ENCODE measurements around the gene ELFN2.
A peak's percentile ranks its signal among the peaks of the same experiment; 100 is the strongest.

The ELFN2 gene

DNA sequence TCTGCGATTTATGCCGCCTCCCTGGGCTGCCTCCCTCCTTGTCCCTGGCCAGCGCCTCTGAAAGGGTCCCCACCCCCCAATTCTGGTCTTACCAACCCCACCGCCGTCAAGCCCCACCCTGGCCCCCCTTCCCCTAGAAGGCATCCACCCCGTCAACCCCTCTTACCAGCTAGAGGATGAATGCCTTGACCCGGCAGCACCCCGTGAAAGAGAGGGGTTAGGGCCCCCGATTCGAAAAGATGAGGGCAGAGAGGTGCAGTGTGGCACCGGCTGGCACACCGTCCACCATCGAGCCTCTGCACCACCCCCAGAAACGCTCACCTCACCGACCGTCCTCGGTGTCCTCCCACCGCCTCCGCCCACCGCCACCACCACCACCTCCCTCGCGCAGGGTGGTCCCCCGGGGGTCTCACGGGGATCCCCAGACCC is 559 bp downstream of the ELFN2 start:
- Histone ChIP-seq H3K9me2 (replicated peaks; ENCODE audit: insufficient read depth, low read length) (no peaks in the 10 kb centered on the region), H3K27ac (ENCODE audit: low read length) (no peak overlapping the region), H3K4me1 (ENCODE audit: low read length) (no peaks in the 10 kb centered on the region), H3K4me2 (ENCODE audit: low read depth, low read length) (no peak overlapping the region), H4K20me1 (ENCODE audit: insufficient read depth, low read length) (no peaks in the 10 kb centered on the region), H2AFZ (ENCODE audit: low read length) (no peak overlapping the region), H3F3A (ENCODE audit: insufficient read depth, low read length) (no peaks in the 10 kb centered on the region), H3K27me3 (replicated peaks; ENCODE audit: insufficient read depth, low read length) (peaks cover 96% of the 10 kb centered on the region), H3K9me3 (replicated peaks; ENCODE audit: insufficient read depth, low read length) (no peaks in the 10 kb centered on the region), H3K9ac (ENCODE audit: low read length) (no peak overlapping the region), H3K79me2 (ENCODE audit: low read length) (no peaks in the 10 kb centered on the region), H3K4me3 (ENCODE audit: low read length) (no peak overlapping the region), H3K36me3 (replicated peaks; ENCODE audit: insufficient read depth, low read length) (no peaks in the 10 kb centered on the region)
- TF ChIP-seq EZH2phosphoT487 (IDR thresholded peaks at IDR 0.05; ENCODE audit: low read length) (no peak), EZH2 (optimal IDR thresholded peaks at IDR 0.05; ENCODE audit: low read depth, low read length) (no peak), CTCF (IDR thresholded peaks at IDR 0.05; ENCODE audit: low read length) (no peak)
- no peak for DNase-seq

DNA sequence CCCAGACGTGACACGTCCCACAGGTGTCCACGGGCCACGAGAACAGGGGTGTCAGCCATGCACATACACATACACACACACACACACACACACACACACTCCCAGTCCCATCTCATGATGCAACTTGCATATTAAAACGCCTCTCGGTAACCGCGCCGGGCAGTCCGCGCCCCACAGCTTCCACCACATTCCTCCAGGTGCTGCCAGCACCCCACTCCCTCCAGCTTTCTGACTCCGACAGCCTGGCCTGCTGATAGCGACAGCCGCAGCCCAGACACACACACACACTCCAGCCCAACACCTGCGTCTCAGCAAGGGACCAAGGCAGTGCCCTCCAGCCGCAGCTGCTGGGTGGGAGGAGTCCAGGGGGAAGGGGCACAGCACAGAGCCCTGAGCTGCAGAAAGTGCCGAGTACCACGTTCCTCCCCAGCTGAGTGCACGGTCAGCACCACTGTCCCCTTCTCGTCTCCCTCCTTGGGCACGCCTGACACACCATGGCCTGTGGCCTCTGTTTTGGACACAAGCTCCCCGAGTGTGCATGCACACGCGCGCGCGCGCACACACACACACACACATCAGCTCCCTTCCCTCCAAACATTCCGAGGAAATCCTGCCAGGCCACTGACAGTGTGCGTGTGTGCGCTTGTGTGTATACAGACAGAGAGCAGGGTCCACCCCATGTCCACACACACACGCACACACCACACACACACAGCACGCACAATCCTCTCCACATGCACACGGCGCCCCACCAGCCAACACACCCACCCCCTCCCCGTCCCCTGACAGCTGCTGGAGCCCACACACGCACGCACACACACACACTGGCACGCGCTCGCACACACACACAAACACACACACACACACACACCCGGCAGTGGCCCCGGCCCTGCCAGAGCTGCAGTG is 1.2 kb downstream of the ELFN2 start:
- TF ChIP-seq EZH2 (optimal IDR thresholded peaks at IDR 0.05; ENCODE audit: low read depth, low read length) (no peak), CTCF (IDR thresholded peaks at IDR 0.05; ENCODE audit: low read length) (no peak), EZH2phosphoT487 (IDR thresholded peaks at IDR 0.05; ENCODE audit: low read length) (no peak)
- Histone ChIP-seq H3K27ac (ENCODE audit: low read length) (no peak overlapping the region), H3K4me2 (ENCODE audit: low read depth, low read length) (no peak overlapping the region), H3F3A (ENCODE audit: insufficient read depth, low read length) (no peaks in the 10 kb centered on the region), H3K4me3 (ENCODE audit: low read length) (no peak overlapping the region), H3K27me3 (replicated peaks; ENCODE audit: insufficient read depth, low read length) (peaks cover 96% of the 10 kb centered on the region), H3K9me2 (replicated peaks; ENCODE audit: insufficient read depth, low read length) (no peaks in the 10 kb centered on the region), H4K20me1 (ENCODE audit: insufficient read depth, low read length) (no peaks in the 10 kb centered on the region), H3K36me3 (replicated peaks; ENCODE audit: insufficient read depth, low read length) (no peaks in the 10 kb centered on the region), H3K9me3 (replicated peaks; ENCODE audit: insufficient read depth, low read length) (no peaks in the 10 kb centered on the region), H3K79me2 (ENCODE audit: low read length) (no peaks in the 10 kb centered on the region), H2AFZ (ENCODE audit: low read length) (no peak overlapping the region), H3K4me1 (ENCODE audit: low read length) (no peaks in the 10 kb centered on the region), H3K9ac (ENCODE audit: low read length) (no peak overlapping the region)
- DNase-seq: peak; percentile 41

DNA sequence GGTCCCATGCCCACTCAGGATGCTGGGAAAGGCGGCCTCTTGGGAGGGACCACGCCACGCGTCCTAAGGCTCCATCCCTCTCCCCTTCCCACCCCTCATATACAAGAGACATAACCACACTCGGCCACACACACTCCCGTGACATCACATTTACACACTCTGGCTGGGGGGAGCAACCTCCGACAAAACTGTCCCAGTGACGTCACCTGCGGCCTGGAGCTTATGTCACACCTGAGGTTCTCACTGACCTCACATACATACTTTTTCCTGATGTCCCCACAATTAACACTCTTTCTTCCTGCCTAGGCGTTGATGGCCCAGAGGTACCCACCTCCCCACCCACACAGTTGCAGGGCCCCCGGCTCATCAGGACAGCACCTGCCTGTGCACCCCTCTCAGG is 1.9 kb downstream of the ELFN2 start:
- H3K36me3 ChIP-seq (replicated peaks; ENCODE audit: insufficient read depth, low read length): no peaks in the 10 kb centered on the region
- no peak overlapping the region for H2AFZ ChIP-seq (ENCODE audit: low read length)
- H3K4me1 ChIP-seq (ENCODE audit: low read length): no peaks in the 10 kb centered on the region
- no peaks in the 10 kb centered on the region for H3F3A ChIP-seq (ENCODE audit: insufficient read depth, low read length)
- no peaks in the 10 kb centered on the region for H3K79me2 ChIP-seq (ENCODE audit: low read length)
- peaks cover 96% of the 10 kb centered on the region for H3K27me3 ChIP-seq (replicated peaks; ENCODE audit: insufficient read depth, low read length)
- no peaks in the 10 kb centered on the region for H4K20me1 ChIP-seq (ENCODE audit: insufficient read depth, low read length)
- H3K9ac ChIP-seq (ENCODE audit: low read length): no peak overlapping the region
- DNase-seq: no peak
- no peak overlapping the region for H3K27ac ChIP-seq (ENCODE audit: low read length)
- H3K4me3 ChIP-seq (ENCODE audit: low read length): no peak overlapping the region
- H3K4me2 ChIP-seq (ENCODE audit: low read depth, low read length): no peak overlapping the region
- H3K9me2 ChIP-seq (replicated peaks; ENCODE audit: insufficient read depth, low read length): no peaks in the 10 kb centered on the region
- TF ChIP-seq EZH2phosphoT487 (IDR thresholded peaks at IDR 0.05; ENCODE audit: low read length): no peak
- TF ChIP-seq CTCF (IDR thresholded peaks at IDR 0.05; ENCODE audit: low read length): no peak
- no peak for TF ChIP-seq EZH2 (optimal IDR thresholded peaks at IDR 0.05; ENCODE audit: low read depth, low read length)
- no peaks in the 10 kb centered on the region for H3K9me3 ChIP-seq (replicated peaks; ENCODE audit: insufficient read depth, low read length)

Data from MM.1S (cell line).